H1 (cell line): ENCODE results near the gene KCNC4.

ENCODE experiments used
- EZH2 ChIP-seq: fragments of 200-600 bp; sonication (generic); IDR thresholded peaks from 2 replicates; pipeline ENCODE4 v1.7.1; 2012; ENCODE audit warnings: low read depth, mild to moderate bottlenecking, moderate library complexity, low read length, inconsistent platforms; ENCODE audit not compliant: severe bottlenecking
- POLR2A ChIP-seq, 2 experiments: IDR thresholded peaks; 1 replicate in 1 of 2; 2 replicates in 1 of 2; pipeline ENCODE4 v1.6.1; 2011; ENCODE audit warnings: low read depth in 2 of 2, low read length in 2 of 2, mild to moderate bottlenecking in 2 of 2; ENCODE audit errors: control extremely low read depth in 1 of 2
- TAF1 ChIP-seq: IDR thresholded peaks from 2 replicates; pipeline ENCODE4 v1.6.1; 2011; ENCODE audit warnings: mild to moderate bottlenecking, low read depth, low read length
- TF ChIP-seq, protein P1 (sequence below), 3 experiments: IDR thresholded peaks; 1 replicate in 2 of 3; 2 replicates in 1 of 3; pipeline versions ENCODE4 v1.5.1 to v1.6.1; 2011; ENCODE audit warnings: low read length in 3 of 3, mild to moderate bottlenecking in 3 of 3, inconsistent platforms in 2 of 3, low read depth in 1 of 3, moderate library complexity in 1 of 3; ENCODE audit not compliant: insufficient read depth in 1 of 3; ENCODE audit errors: control extremely low read depth in 1 of 3

DNA sequence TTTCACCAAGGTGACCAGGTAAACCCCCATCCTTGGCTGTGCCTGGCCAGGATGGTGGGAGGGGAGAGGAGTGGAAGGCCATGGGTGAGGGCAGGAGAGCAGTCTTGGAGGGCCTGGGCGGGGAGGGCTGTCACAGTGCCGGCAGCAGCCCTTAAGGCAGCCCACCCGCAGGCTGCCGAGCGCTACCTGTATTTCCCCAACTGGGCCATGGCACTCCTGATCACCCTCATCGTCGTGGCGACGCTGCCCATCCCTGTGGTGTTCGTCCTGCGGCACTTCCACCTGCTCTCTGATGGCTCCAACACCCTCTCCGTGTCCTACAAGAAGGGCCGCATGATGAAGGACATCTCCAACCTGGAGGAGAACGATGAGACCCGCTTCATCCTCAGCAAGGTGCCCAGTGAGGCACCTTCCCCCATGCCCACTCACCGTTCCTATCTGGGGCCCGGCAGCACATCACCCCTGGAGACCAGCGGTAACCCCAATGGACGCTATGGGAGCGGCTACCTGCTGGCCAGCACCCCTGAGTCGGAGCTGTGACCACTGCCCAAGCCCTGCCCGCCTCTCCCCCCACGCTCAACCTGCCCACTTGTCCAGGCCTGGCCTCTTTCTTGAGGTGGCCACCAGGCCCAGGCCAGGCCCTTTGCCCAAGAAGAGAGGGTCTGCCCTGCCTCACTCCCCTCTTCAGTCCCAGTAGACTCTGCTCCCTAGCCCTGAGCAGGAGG is 12.0 kb upstream of the KCNC4 start:
- no peak for TF ChIP-seq EZH2
- TF ChIP-seq, protein P1, sequence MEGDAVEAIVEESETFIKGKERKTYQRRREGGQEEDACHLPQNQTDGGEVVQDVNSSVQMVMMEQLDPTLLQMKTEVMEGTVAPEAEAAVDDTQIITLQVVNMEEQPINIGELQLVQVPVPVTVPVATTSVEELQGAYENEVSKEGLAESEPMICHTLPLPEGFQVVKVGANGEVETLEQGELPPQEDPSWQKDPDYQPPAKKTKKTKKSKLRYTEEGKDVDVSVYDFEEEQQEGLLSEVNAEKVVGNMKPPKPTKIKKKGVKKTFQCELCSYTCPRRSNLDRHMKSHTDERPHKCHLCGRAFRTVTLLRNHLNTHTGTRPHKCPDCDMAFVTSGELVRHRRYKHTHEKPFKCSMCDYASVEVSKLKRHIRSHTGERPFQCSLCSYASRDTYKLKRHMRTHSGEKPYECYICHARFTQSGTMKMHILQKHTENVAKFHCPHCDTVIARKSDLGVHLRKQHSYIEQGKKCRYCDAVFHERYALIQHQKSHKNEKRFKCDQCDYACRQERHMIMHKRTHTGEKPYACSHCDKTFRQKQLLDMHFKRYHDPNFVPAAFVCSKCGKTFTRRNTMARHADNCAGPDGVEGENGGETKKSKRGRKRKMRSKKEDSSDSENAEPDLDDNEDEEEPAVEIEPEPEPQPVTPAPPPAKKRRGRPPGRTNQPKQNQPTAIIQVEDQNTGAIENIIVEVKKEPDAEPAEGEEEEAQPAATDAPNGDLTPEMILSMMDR (IDR thresholded peaks at IDR 0.05; ENCODE audit: control extremely low read depth in 1 of 3, insufficient read depth in 1 of 3, low read depth in 1 of 3, low read length in 3 of 3): no peak
- TF ChIP-seq POLR2A (IDR thresholded peaks at IDR 0.05; ENCODE audit: control extremely low read depth in 1 of 2, low read depth in 2 of 2, low read length in 2 of 2): no peak
- no peak for TF ChIP-seq TAF1
